Ishikawa (cell line): Measurements from ENCODE around the gene INPP5E.

Source experiments
- CEBPB ChIP-seq: IDR thresholded peaks from 2 replicates; pipeline ENCODE4 v1.6.1; 2012
- CREB1 ChIP-seq: IDR thresholded peaks from 2 replicates; pipeline ENCODE4 v1.6.1; 2012; ENCODE audit warnings: low read depth
- EGR1 ChIP-seq: IDR thresholded peaks from 2 replicates; pipeline ENCODE4 v1.6.1; 2012
- EP300 ChIP-seq: IDR thresholded peaks from 2 replicates; pipeline ENCODE4 v1.6.1; 2012; ENCODE audit warnings: borderline replicate concordance
- FOXM1 ChIP-seq: IDR thresholded peaks from 2 replicates; pipeline ENCODE4 v1.6.1; 2012; ENCODE audit warnings: low read depth, borderline replicate concordance
- NFIC ChIP-seq: IDR thresholded peaks from 2 replicates; pipeline ENCODE4 v1.6.1; 2012
- RAD21 ChIP-seq: IDR thresholded peaks from 2 replicates; pipeline ENCODE4 v1.6.1; 2012; ENCODE audit warnings: low read depth
- TAF1 ChIP-seq: IDR thresholded peaks from 2 replicates; pipeline ENCODE4 v1.6.1; 2012; ENCODE audit warnings: low read depth, mild to moderate bottlenecking
- TCF12 ChIP-seq: IDR thresholded peaks from 2 replicates; pipeline ENCODE4 v1.6.1; 2012; ENCODE audit warnings: low read depth
- TEAD4 ChIP-seq: IDR thresholded peaks from 2 replicates; pipeline ENCODE4 v1.6.1; 2012
- USF1 ChIP-seq: IDR thresholded peaks from 2 replicates; pipeline ENCODE4 v1.6.1; 2012
- YY1 ChIP-seq: IDR thresholded peaks from 2 replicates; pipeline ENCODE4 v1.6.1; 2012; ENCODE audit warnings: low read depth
- ZBTB7A ChIP-seq: IDR thresholded peaks from 2 replicates; pipeline ENCODE4 v1.6.1; 2012; ENCODE audit warnings: low read depth
- TF ChIP-seq, protein P1 (sequence below): IDR thresholded peaks from 2 replicates; pipeline ENCODE4 v1.6.1; 2012
- TF ChIP-seq, protein P2 (sequence below): IDR thresholded peaks from 2 replicates; pipeline ENCODE4 v1.6.1; 2012; ENCODE audit warnings: low read depth, mild to moderate bottlenecking

Gene INPP5E

DNA sequence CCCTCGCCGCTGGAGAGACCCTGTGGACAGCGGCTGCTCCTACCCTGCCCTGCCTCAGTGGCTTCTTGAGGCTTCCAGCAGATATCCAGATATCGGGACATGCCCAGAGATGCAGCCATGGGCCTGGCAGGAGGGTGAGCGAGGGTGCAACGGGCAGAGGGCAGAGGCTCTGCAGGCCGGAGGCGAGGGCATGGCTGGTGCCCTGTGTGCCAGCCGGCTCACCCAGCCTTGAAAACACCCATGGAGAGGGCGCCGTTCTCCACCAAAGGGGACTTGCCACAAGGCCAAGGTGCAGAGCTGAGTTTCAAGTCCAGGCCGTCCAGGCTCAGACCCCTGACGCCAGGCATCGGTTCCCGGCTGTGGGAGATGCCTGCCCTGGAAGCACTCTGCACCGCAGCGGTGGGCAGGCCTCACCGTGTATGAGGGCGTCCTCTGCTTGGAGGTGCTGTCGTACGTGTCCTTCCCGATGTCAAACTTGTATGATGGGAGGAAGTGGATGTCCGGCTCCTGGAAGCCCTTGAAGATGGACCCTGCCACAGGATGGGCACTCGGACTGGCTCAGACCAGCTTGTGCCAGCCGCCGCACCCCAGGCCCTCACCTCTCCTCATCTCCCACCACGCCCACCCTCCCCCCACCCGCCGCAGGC is 8.9 kb downstream of the INPP5E start:
- no peak for TF ChIP-seq FOXM1
- no peak for TF ChIP-seq YY1
- TF ChIP-seq, protein P1, sequence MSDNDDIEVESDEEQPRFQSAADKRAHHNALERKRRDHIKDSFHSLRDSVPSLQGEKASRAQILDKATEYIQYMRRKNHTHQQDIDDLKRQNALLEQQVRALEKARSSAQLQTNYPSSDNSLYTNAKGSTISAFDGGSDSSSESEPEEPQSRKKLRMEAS, result no peak
- no peak for TF ChIP-seq EP300
- TF ChIP-seq TEAD4, result no peak
- TF ChIP-seq, protein P2, sequence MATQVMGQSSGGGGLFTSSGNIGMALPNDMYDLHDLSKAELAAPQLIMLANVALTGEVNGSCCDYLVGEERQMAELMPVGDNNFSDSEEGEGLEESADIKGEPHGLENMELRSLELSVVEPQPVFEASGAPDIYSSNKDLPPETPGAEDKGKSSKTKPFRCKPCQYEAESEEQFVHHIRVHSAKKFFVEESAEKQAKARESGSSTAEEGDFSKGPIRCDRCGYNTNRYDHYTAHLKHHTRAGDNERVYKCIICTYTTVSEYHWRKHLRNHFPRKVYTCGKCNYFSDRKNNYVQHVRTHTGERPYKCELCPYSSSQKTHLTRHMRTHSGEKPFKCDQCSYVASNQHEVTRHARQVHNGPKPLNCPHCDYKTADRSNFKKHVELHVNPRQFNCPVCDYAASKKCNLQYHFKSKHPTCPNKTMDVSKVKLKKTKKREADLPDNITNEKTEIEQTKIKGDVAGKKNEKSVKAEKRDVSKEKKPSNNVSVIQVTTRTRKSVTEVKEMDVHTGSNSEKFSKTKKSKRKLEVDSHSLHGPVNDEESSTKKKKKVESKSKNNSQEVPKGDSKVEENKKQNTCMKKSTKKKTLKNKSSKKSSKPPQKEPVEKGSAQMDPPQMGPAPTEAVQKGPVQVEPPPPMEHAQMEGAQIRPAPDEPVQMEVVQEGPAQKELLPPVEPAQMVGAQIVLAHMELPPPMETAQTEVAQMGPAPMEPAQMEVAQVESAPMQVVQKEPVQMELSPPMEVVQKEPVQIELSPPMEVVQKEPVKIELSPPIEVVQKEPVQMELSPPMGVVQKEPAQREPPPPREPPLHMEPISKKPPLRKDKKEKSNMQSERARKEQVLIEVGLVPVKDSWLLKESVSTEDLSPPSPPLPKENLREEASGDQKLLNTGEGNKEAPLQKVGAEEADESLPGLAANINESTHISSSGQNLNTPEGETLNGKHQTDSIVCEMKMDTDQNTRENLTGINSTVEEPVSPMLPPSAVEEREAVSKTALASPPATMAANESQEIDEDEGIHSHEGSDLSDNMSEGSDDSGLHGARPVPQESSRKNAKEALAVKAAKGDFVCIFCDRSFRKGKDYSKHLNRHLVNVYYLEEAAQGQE, result no peak

DNA sequence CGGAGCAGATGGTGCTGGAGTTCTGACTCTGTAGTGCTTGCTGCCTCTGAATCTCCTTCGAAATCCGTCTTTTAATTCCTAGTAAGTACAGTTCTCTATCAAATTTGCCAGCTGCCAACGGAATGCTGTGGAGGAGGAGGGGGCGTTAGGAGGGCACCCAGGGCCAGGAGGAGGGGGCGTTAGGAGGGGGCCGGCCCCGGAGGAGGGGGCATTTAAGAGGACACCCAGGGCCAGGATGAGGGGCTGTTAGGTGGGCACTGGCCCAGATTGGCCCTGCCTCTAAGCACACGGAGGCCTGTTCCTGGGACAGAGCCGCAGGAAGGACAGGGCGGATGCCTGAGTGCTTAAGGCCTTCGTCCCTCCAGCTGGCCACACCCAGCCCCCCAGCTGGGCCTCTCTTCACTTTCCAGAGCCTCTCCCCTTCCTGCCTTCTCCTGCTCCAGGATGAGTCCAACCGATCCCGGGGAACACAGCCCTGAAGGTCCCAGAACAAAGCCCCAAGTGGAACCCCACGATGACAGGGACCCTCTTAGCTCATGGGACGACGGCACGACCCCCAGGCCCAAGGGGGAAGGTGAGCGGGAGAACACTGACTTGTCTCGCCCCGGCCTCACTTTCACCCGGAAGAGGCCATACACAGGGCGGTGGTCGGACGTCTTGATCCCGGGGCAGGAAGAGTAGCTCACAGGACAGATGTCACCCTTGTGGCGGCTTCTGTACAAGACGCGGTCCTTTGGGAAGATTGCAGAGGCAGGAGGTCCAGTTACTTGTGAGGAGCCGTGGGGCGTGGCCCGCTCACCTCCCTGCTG is 9.8 kb downstream of the INPP5E start:
- no peak for TF ChIP-seq EP300
- TF ChIP-seq CREB1, result no peak
- TF ChIP-seq RAD21, result no peak
- TF ChIP-seq, protein P1, result no peak
- TF ChIP-seq TAF1, result no peak
- TF ChIP-seq, protein P2, result no peak
- no peak for TF ChIP-seq TEAD4
- TF ChIP-seq CEBPB, result no peak
- no peak for TF ChIP-seq TCF12
- no peak for TF ChIP-seq YY1

GRCh38 chr9:136429075-136429628 is 10.5 kb downstream of the INPP5E start:
- TF ChIP-seq EP300, result no peak
- no peak for TF ChIP-seq ZBTB7A
- no peak for TF ChIP-seq YY1
- TF ChIP-seq, protein P2, result no peak
- TF ChIP-seq, protein P1, result no peak
- TF ChIP-seq RAD21, result no peak
- TF ChIP-seq TAF1, result no peak
- no peak for TF ChIP-seq NFIC
- TF ChIP-seq TCF12, result no peak
- no peak for TF ChIP-seq FOXM1
- no peak for TF ChIP-seq USF1
- TF ChIP-seq CREB1, result no peak

DNA sequence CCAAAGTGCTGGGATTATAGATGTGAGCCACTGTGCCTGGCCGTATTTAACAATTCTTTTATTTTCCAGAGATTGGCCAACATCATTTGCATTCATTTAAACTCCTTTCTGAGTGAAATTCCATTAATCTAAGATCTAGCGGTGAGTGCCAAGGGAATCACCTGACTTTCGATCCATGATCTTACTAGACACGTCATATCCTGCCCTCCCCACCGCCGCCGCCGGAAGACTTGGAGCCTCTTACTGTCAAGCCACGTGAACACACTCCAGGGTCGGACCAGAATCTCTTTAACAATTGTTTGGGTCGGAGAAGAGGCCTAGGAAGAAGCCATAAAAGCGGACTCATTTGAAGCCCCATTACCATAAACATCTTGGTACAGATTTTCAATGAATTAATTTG is 12.9 kb downstream of the INPP5E start:
- no peak for TF ChIP-seq TEAD4
- no peak for TF ChIP-seq EP300
- TF ChIP-seq CEBPB, result no peak
- TF ChIP-seq, protein P2, result no peak
- TF ChIP-seq RAD21, result no peak
- no peak for TF ChIP-seq EGR1
- TF ChIP-seq CREB1, result no peak
- no peak for TF ChIP-seq TCF12
- TF ChIP-seq NFIC, result no peak
- TF ChIP-seq ZBTB7A, result no peak
- no peak for TF ChIP-seq USF1
- TF ChIP-seq TAF1, result no peak
- TF ChIP-seq, protein P1, result no peak
- no peak for TF ChIP-seq FOXM1
- no peak for TF ChIP-seq YY1
